ENCODE data around the gene OGDH.
"Not testable (repeated sequence)": the region's sequence is repeated elsewhere in the genome, so short reads cannot be mapped to it uniquely, and the experiment has no call there.

Gene OGDH

GRCh38 chr7:44727937-44728262 is 121.5 kb downstream of the OGDH start:
- Histone ChIP-seq H3K4me3 (ENCODE audit: low read depth in 1 of 2, low read length in 1 of 2) (no peak overlapping the region), H3K9me3 (no peaks in the 10 kb centered on the region), H3K36me3 (no peaks in the 10 kb centered on the region), H3K27ac (no peak overlapping the region), H3K27me3 (no peaks in the 10 kb centered on the region), H3K4me1 (ENCODE audit: control insufficient read depth in 1 of 2, insufficient read depth in 1 of 2, low read depth in 1 of 2, low read length in 1 of 2) (no peaks in the 10 kb centered on the region)
- no peak for TF ChIP-seq CTCF (IDR thresholded peaks at IDR 0.05)

- TF ChIP-seq CTCF (IDR thresholded peaks at IDR 0.05), result no peak
- no peaks in the 10 kb centered on the region for H3K36me3 ChIP-seq
- H3K9me3 ChIP-seq, result no peaks in the 10 kb centered on the region
- no peaks in the 10 kb centered on the region for H3K4me1 ChIP-seq (ENCODE audit: control insufficient read depth in 1 of 2, insufficient read depth in 1 of 2, low read depth in 1 of 2, low read length in 1 of 2)
- no peak overlapping the region for H3K4me3 ChIP-seq (ENCODE audit: low read depth in 1 of 2, low read length in 1 of 2)
- no peaks in the 10 kb centered on the region for H3K27me3 ChIP-seq
- H3K27ac ChIP-seq, result no peak overlapping the region
These were observed 123.6 kb downstream of the OGDH start for GRCh38 chr7:44729949-44730590.

GRCh38 chr7:44732971-44733370 is 126.5 kb downstream of the OGDH start:
- not testable (repeated sequence) for H3K9me3 ChIP-seq; H3K36me3 ChIP-seq; H3K27ac ChIP-seq; H3K4me1 ChIP-seq (ENCODE audit: control insufficient read depth in 1 of 2, insufficient read depth in 1 of 2, low read depth in 1 of 2, low read length in 1 of 2); H3K4me3 ChIP-seq (ENCODE audit: low read depth in 1 of 2, low read length in 1 of 2); H3K27me3 ChIP-seq

- Histone ChIP-seq H3K27ac (no peak overlapping the region), H3K27me3 (no peaks in the 10 kb centered on the region), H3K4me1 (ENCODE audit: control insufficient read depth in 1 of 2, insufficient read depth in 1 of 2, low read depth in 1 of 2, low read length in 1 of 2) (no peaks in the 10 kb centered on the region), H3K36me3 (no peaks in the 10 kb centered on the region), H3K9me3 (no peaks in the 10 kb centered on the region), H3K4me3 (ENCODE audit: low read depth in 1 of 2, low read length in 1 of 2) (no peak overlapping the region)
- TF ChIP-seq CTCF (IDR thresholded peaks at IDR 0.05), result no peak
These were observed 127.5 kb downstream of the OGDH start for GRCh38 chr7:44733708-44734481.

GRCh38 chr7:44735403-44736165 is 129.2 kb downstream of the OGDH start:
- no peak overlapping the region for H3K27ac ChIP-seq
- TF ChIP-seq CTCF (IDR thresholded peaks at IDR 0.05), result no peak
- no peaks in the 10 kb centered on the region for H3K4me1 ChIP-seq (ENCODE audit: control insufficient read depth in 1 of 2, insufficient read depth in 1 of 2, low read depth in 1 of 2, low read length in 1 of 2)
- no peak overlapping the region for H3K4me3 ChIP-seq (ENCODE audit: low read depth in 1 of 2, low read length in 1 of 2)
- H3K36me3 ChIP-seq, result no peaks in the 10 kb centered on the region
- H3K9me3 ChIP-seq, result no peaks in the 10 kb centered on the region
- no peaks in the 10 kb centered on the region for H3K27me3 ChIP-seq

GRCh38 chr7:44736896-44737295 is 130.5 kb downstream of the OGDH start:
- no peaks in the 10 kb centered on the region for H3K4me1 ChIP-seq (ENCODE audit: control insufficient read depth in 1 of 2, insufficient read depth in 1 of 2, low read depth in 1 of 2, low read length in 1 of 2)
- H3K27ac ChIP-seq, result no peak overlapping the region
- H3K36me3 ChIP-seq, result no peaks in the 10 kb centered on the region
- no peak for TF ChIP-seq CTCF (IDR thresholded peaks at IDR 0.05)
- no peaks in the 10 kb centered on the region for H3K27me3 ChIP-seq
- no peaks in the 10 kb centered on the region for H3K9me3 ChIP-seq
- H3K4me3 ChIP-seq (ENCODE audit: low read depth in 1 of 2, low read length in 1 of 2), result no peak overlapping the region
